Activated CD4-positive, alpha-beta memory T cell treated with anti-CD3 and anti-CD28 coated beads, Interleukin-2, amount 10 ng/mL, durations not matched to agents 7 days and 5 days (primary cell): ENCODE data around the gene BZW2. TPM values are rescaled to one million over a fixed set of nuclear protein-coding genes. Genes with fewer than 3 reads are reported as not detected.
"Not testable (repeated sequence)": the region's sequence is repeated elsewhere in the genome, so short reads cannot be mapped to it uniquely, and the experiment has no call there.

Source experiments
- CTCF ChIA-PET: fragments of 350-600 bp; sonication (Branson Sonifier 250); formaldehyde crosslinking; loops from one replicate; lab custom pipeline; 2021; ENCODE audit warnings: antibody characterized with exemption, inconsistent platforms; lab: Charles Lee
- POLR2A ChIA-PET: fragments of 350-600 bp; sonication (Branson Sonifier 250); formaldehyde crosslinking; loops from one replicate; lab custom pipeline; 2021; ENCODE audit warnings: antibody characterized with exemption; lab: Charles Lee
- DNase-seq: peaks from one replicate; pipeline ENCODE4 v3.0.0-alpha.2; 2020
- H3K27ac Mint-ChIP-seq: one replicate; pipeline ENCODE4 v1.8.0; 2021; ENCODE audit warnings: mild to moderate bottlenecking, mixed read lengths
- H3K27me3 Mint-ChIP-seq: one replicate; pipeline ENCODE4 v1.8.0; 2021; ENCODE audit warnings: mixed read lengths
- H3K36me3 Mint-ChIP-seq: one replicate; pipeline ENCODE4 v1.8.0; 2021; ENCODE audit warnings: low read depth, mixed read lengths
- H3K4me1 Mint-ChIP-seq: one replicate; pipeline ENCODE4 v1.8.0; 2021; ENCODE audit warnings: mixed read lengths
- H3K4me3 Mint-ChIP-seq: one replicate; pipeline ENCODE4 v1.8.0; 2021; ENCODE audit warnings: mild to moderate bottlenecking, mixed read lengths
- H3K9me3 Mint-ChIP-seq: one replicate; pipeline ENCODE4 v1.8.0; 2021; ENCODE audit warnings: mixed read lengths
- total RNA-seq, 2 experiments: library from RNA; stranded (reverse); gene quantifications; one replicate each; pipeline ENCODE4 v1.2.3, GENCODE V29; 2021

The BZW2 gene
- total RNA-seq, 2 experiments from 2014 or later: 33.4 to 33.6 TPM

DNA sequence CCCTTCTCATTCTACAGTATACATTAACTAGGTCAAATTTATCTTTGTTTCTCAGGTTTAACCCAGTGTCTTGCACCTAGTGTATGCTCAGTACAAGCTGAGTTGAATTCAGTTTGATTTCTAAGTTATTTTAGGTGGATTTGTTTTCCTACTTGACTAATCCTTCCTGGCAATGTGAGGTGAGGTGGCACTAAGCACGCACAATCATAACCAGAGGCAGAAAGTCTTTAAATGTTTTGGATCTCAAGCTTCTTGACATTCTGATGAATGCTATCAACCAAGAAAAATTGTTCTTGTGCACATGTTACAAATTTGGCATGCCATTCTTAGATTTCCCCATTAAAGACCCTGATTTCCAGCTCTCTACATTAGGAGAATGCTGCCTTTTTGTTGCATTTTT is 3.2 kb downstream of the BZW2 start:
- no peak overlapping the region for H3K27ac Mint-ChIP-seq
- H3K4me3 Mint-ChIP-seq: no peak overlapping the region
- ChIA-PET POLR2A (no interaction called here), CTCF (no interaction called here)
- H3K9me3 Mint-ChIP-seq: no peaks in the 10 kb centered on the region
- no peaks in the 10 kb centered on the region for H3K27me3 Mint-ChIP-seq
- H3K4me1 Mint-ChIP-seq: peaks cover 56% of the 10 kb centered on the region
- no peak for DNase-seq
- peaks cover 8% of the 10 kb centered on the region for H3K36me3 Mint-ChIP-seq

DNA sequence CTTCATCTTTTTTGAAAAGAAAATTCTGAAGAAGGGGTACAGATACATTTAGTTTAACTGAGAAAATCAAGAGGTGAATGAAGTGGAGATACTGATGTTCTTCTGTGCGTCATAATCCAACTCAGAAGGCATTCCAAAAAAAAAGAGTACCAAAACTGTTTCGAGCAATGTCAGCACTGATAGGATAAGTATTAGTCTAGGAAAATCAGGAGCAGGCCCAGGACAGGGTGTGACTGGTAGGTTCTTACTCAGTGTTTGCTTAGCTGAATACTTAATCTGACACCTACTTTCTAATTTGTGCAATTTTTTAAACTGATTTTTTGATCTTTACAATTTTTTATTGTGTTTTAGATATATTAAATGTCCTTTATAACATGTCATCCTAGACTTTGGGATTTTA is 4.3 kb downstream of the BZW2 start:
- Mint-ChIP-seq H3K27me3 (no peaks in the 10 kb centered on the region), H3K36me3 (peaks cover 8% of the 10 kb centered on the region), H3K9me3 (no peaks in the 10 kb centered on the region), H3K4me1 (peaks cover 51% of the 10 kb centered on the region), H3K27ac (no peak overlapping the region), H3K4me3 (no peak overlapping the region)
- CTCF ChIA-PET: no interaction called here
- no peak for DNase-seq
- POLR2A ChIA-PET: no interaction called here

DNA sequence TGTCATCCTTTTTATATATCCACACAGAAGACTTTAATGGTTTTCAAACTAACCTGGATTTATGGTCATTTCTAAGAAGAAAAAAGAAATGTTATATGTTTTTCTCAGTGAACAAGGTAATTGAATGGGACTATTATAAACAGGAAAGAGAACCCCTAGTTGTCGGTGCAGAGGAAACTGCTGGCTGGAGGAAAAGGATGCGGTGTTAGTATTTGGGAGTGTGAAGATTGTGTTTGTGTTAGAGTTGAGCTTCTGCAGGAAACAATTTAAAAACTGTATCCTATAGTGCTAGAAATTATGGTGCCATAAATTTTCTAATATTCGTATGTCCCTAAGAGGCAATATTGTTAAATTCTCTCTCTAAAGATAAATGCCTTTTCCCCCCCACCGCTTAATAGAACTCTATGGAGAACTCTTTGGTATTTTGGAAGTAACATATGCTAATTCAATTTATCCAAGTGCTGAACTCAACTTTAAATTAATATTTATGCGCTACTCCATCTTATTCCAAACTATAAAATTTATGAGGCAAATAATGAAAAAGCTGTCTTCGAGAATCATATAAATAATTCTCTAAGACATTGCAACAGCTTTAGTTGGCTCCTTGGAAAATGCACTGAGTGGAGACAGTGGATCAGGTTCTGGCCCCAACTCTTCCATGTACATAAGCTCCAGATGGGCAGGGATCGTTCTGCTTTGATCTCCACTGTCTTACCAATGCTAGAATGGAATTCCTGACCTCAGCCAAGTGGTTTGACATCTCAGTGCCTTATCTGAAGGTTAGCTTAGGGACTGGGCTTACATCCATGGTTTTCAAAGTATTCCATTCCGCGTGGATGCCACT is 5.6 kb downstream of the BZW2 start:
- ChIA-PET CTCF (no interaction called here), POLR2A (no interaction called here)
- H3K36me3 Mint-ChIP-seq: peaks cover 10% of the 10 kb centered on the region
- H3K27ac Mint-ChIP-seq: no peak overlapping the region
- H3K27me3 Mint-ChIP-seq: no peaks in the 10 kb centered on the region
- peaks cover 52% of the 10 kb centered on the region for H3K4me1 Mint-ChIP-seq
- DNase-seq: no peak
- no peaks in the 10 kb centered on the region for H3K9me3 Mint-ChIP-seq
- H3K4me3 Mint-ChIP-seq: no peak overlapping the region

DNA sequence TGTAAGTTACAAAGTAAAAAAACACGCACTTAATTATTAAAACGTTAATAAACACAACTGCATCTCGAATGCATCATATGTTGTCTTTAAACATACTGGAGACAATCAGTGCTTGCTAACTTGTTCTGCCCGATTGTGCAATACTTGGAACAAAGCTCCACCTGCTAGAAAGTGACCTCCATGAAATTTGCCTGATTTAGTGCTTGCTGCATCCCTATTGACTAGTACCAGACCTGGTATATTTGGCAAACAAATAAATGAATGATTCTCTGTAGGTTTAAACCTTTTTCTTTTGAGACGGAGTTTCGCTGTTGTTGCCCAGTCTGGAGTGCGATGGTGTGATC is 6.2 kb downstream of the BZW2 start:
- ChIA-PET POLR2A (no interaction called here), CTCF (no interaction called here)
- Mint-ChIP-seq H3K4me1 (peaks cover 46% of the 10 kb centered on the region), H3K9me3 (no peaks in the 10 kb centered on the region), H3K36me3 (peaks cover 10% of the 10 kb centered on the region), H3K27me3 (no peaks in the 10 kb centered on the region), H3K4me3 (no peak overlapping the region), H3K27ac (no peak overlapping the region)
- no peak for DNase-seq

DNA sequence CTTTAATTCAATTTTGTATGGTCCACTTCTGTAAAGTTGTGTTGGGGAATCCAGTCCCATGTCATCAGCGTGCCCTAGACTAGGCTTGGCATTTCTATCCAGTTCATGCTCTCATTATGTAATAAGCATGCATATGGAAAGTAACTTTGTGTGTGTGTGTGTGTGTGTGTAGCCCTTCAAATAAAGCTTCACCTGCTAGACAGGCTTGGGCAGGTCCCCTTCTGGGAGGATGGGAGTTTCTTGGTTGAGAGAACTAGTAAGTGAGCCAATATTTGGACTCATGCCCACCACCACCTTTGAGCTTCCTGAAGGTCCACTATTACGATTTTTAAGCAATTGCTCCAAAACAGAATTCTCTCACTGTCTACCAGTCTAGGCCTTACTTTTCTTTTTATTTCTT is 6.9 kb downstream of the BZW2 start:
- H3K4me3 Mint-ChIP-seq: no peak overlapping the region
- DNase-seq: no peak
- POLR2A ChIA-PET: no interaction called here
- CTCF ChIA-PET: no interaction called here
- H3K36me3 Mint-ChIP-seq: peaks cover 16% of the 10 kb centered on the region
- H3K27me3 Mint-ChIP-seq: no peaks in the 10 kb centered on the region
- no peak overlapping the region for H3K27ac Mint-ChIP-seq
- peaks cover 44% of the 10 kb centered on the region for H3K4me1 Mint-ChIP-seq
- H3K9me3 Mint-ChIP-seq: no peaks in the 10 kb centered on the region

- H3K36me3 Mint-ChIP-seq: peaks cover 14% of the 10 kb centered on the region
- no peak for DNase-seq
- H3K4me1 Mint-ChIP-seq: peaks cover 30% of the 10 kb centered on the region
- ChIA-PET POLR2A (interaction anchor here (0.9 kb wide), 1 partner anchor 9 kb away, joined by 4 read pairs; the partner anchor contains the start of gene BZW2), CTCF (no interaction called here)
- no peaks in the 10 kb centered on the region for H3K9me3 Mint-ChIP-seq
- H3K27ac Mint-ChIP-seq: no peak overlapping the region
- no peaks in the 10 kb centered on the region for H3K27me3 Mint-ChIP-seq
- H3K4me3 Mint-ChIP-seq: no peak overlapping the region
These were observed 9.4 kb downstream of the BZW2 start for GRCh38 chr7:16655394-16655793.

- Mint-ChIP-seq H3K4me1 (peaks cover 27% of the 10 kb centered on the region), H3K27me3 (no peaks in the 10 kb centered on the region), H3K27ac (no peak overlapping the region), H3K4me3 (no peak overlapping the region), H3K36me3 (peaks cover 14% of the 10 kb centered on the region), H3K9me3 (no peaks in the 10 kb centered on the region)
- ChIA-PET POLR2A (interaction anchor here (1.1 kb wide), 1 partner anchor 10 kb away, joined by 5 read pairs; no protein-coding TSS in a partner anchor), CTCF (no interaction called here)
- DNase-seq: no peak
These were observed 10.2 kb downstream of the BZW2 start for GRCh38 chr7:16656141-16656540.

- Mint-ChIP-seq H3K27ac (no peak overlapping the region), H3K4me3 (no peak overlapping the region), H3K36me3 (peaks cover 14% of the 10 kb centered on the region), H3K27me3 (no peaks in the 10 kb centered on the region), H3K4me1 (peaks cover 15% of the 10 kb centered on the region), H3K9me3 (no peaks in the 10 kb centered on the region)
- ChIA-PET POLR2A (no interaction called here), CTCF (no interaction called here)
- DNase-seq: no peak
These were observed 11.8 kb downstream of the BZW2 start for GRCh38 chr7:16657656-16658279.

- CTCF ChIA-PET: interaction anchor here (0.7 kb wide), 1 partner anchor 53 kb away, joined by 3 read pairs; no protein-coding TSS in a partner anchor
- H3K4me3 Mint-ChIP-seq, H3K9me3 Mint-ChIP-seq, H3K27ac Mint-ChIP-seq, DNase-seq, POLR2A ChIA-PET, H3K4me1 Mint-ChIP-seq, H3K27me3 Mint-ChIP-seq: not testable (repeated sequence)
- H3K36me3 Mint-ChIP-seq: peaks cover 17% of the 10 kb centered on the region
These were observed 14.0 kb downstream of the BZW2 start for GRCh38 chr7:16659854-16660497.

DNA sequence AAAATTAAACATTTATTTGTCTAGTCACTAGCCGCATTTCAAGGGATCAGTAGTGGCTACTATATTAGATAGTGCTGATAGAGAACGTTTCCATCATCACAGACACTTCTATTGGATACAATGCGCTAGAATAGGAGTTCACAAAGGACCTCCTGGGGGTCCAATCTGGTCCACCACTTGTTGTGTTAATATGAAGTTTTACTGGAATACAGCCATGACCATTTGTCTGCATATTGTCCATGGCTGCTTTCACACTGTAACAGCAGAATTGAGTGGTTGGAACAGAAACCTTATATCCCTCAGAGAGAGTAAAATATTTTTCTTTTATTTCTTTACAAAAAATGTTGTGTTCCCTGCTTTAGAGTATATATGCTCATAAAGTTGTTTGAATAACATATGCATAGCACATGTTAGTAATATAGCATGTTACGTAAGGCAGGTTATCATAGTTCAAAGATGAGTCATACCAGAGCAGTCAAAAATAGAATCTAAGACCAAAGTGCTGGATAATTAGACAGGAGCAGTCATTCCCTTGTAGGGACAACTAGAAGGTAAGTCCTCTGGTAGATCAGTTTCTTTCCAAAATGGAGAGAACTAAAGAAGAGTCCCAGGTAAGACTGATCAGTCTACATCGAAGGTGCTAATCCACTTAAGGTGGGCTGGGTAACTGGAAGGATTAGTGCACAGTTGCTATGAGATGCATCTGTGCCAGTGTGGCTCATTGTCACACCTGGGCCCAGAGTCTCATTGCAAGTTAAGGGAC is 14.9 kb downstream of the BZW2 start:
- CTCF ChIA-PET: no interaction called here
- peaks cover 20% of the 10 kb centered on the region for H3K36me3 Mint-ChIP-seq

DNA sequence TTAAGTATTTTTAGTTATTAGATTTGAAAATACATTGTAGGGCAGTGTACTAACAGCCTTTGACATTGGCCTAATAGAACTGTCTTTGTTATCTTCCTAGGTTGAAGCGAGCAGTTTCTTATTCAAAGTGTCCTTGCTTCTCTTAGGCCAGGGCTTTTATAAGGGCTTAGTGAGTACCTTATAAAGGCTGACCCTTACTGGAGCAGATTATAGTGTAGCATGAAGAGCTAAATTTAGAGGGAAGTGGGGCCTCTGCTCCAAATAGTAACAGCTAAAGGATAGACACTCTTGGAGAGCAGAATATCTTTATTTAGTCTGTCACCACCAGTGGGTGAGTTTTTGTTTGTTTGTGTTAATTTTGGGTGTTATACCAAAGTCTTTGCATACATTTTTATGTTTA is 15.9 kb downstream of the BZW2 start:
- Mint-ChIP-seq H3K27ac (no peak overlapping the region), H3K9me3 (no peaks in the 10 kb centered on the region), H3K36me3 (peaks cover 21% of the 10 kb centered on the region), H3K27me3 (no peaks in the 10 kb centered on the region), H3K4me1 (peaks cover 8% of the 10 kb centered on the region), H3K4me3 (no peak overlapping the region)
- ChIA-PET CTCF (no interaction called here), POLR2A (interaction anchor here (0.9 to 1.3 kb wide), 2 partner anchors 10 to 16 kb away, joined by 4 to 5 read pairs; partner anchors contain the start of genes ANKMY2 and BZW2)
- DNase-seq: no peak

More for the DNA sequence above, 14.9 kb downstream of the BZW2 start:
- Mint-ChIP-seq H3K4me3 (no peak overlapping the region), H3K9me3 (no peaks in the 10 kb centered on the region), H3K27me3 (no peaks in the 10 kb centered on the region), H3K27ac (no peak overlapping the region), H3K4me1 (peaks cover 8% of the 10 kb centered on the region)
- POLR2A ChIA-PET: no interaction called here
- DNase-seq: no peak

GRCh38 chr7:16667355-16667754 is 21.4 kb downstream of the BZW2 start:
- H3K27me3 Mint-ChIP-seq: no peaks in the 10 kb centered on the region
- no peak overlapping the region for H3K4me3 Mint-ChIP-seq
- H3K9me3 Mint-ChIP-seq: no peaks in the 10 kb centered on the region
- ChIA-PET POLR2A (interaction anchor here (0.7 kb wide), 1 partner anchor 246 kb away, joined by 3 read pairs; the partner anchor contains the start of gene CRPPA), CTCF (no interaction called here)
- no peak overlapping the region for H3K27ac Mint-ChIP-seq
- DNase-seq: no peak
- peaks cover 2% of the 10 kb centered on the region for H3K4me1 Mint-ChIP-seq
- peaks cover 42% of the 10 kb centered on the region for H3K36me3 Mint-ChIP-seq
